ENCODE measurements around the gene SRP68.

Gene SRP68

DNA sequence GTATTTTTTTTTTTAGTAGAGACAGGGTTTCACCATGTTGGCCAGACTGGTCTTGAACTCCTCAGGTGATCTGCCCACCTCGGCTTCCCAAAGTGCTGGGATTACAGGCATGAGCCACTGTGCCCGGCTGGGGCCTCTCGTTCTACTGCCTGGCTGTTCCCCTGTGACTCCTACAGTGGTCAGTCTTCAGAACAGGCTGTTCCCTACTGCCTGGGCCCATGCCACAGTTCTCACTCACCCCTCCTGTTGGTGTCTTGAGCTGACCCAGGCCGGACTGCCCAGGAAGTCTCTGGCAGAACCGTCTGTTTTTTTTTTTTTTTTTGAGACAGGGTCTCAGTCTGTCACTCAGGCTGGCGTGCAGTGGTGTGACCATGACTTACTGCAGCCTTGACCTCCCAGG, 68.4 kb downstream of the SRP68 start:
- Histone ChIP-seq H3K27ac (ENCODE audit: poor library complexity, severe bottlenecking) (no peak overlapping the region), H3K27me3 (ENCODE audit: insufficient read depth, poor library complexity, severe bottlenecking) (no peaks in the 10 kb centered on the region), H3K9me3 (ENCODE audit: severe bottlenecking) (no peaks in the 10 kb centered on the region), H3K36me3 (ENCODE audit: low read depth) (peaks cover 8% of the 10 kb centered on the region; the same call in 1 of the 2 replicates), H3K4me1 (ENCODE audit: insufficient read depth, poor library complexity, severe bottlenecking) (no peaks in the 10 kb centered on the region), H3K4me3 (ENCODE audit: severe bottlenecking) (no peak overlapping the region)
- no peak for ATAC-seq (ENCODE audit: low read depth)
- DNase-seq (ENCODE audit: low spot score), result no peak
- TF ChIP-seq, protein P1, sequence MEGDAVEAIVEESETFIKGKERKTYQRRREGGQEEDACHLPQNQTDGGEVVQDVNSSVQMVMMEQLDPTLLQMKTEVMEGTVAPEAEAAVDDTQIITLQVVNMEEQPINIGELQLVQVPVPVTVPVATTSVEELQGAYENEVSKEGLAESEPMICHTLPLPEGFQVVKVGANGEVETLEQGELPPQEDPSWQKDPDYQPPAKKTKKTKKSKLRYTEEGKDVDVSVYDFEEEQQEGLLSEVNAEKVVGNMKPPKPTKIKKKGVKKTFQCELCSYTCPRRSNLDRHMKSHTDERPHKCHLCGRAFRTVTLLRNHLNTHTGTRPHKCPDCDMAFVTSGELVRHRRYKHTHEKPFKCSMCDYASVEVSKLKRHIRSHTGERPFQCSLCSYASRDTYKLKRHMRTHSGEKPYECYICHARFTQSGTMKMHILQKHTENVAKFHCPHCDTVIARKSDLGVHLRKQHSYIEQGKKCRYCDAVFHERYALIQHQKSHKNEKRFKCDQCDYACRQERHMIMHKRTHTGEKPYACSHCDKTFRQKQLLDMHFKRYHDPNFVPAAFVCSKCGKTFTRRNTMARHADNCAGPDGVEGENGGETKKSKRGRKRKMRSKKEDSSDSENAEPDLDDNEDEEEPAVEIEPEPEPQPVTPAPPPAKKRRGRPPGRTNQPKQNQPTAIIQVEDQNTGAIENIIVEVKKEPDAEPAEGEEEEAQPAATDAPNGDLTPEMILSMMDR (IDR thresholded peaks at IDR 0.05; ENCODE audit: poor library complexity, severe bottlenecking), result no peak

DNA sequence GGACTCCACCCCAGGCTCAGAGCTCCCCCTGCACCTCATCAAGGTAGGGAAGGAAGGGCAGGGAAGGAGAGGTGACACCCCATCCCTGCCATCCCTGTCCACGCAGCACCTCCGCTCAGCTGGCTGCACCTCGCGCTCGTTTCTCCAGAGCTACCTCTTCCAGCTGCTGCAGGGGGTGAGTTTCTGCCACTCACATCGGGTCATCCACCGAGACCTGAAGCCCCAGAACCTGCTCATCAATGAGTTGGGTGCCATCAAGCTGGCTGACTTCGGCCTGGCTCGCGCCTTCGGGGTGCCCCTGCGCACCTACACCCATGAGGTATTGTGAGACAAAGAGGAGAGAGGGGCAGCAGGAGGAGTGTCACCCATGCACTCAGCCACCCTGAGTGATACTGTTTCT, 70.2 kb downstream of the SRP68 start:
- Histone ChIP-seq H3K9me3 (ENCODE audit: severe bottlenecking) (no peaks in the 10 kb centered on the region), H3K36me3 (ENCODE audit: low read depth) (peaks cover 8% of the 10 kb centered on the region; the same call in 1 of the 2 replicates), H3K4me1 (ENCODE audit: insufficient read depth, poor library complexity, severe bottlenecking) (peaks cover 3% of the 10 kb centered on the region), H3K27ac (ENCODE audit: poor library complexity, severe bottlenecking) (no peak overlapping the region), H3K27me3 (ENCODE audit: insufficient read depth, poor library complexity, severe bottlenecking) (no peaks in the 10 kb centered on the region), H3K4me3 (ENCODE audit: severe bottlenecking) (no peak overlapping the region)
- no peak for ATAC-seq (ENCODE audit: low read depth)
- DNase-seq (ENCODE audit: low spot score), result no peak
- TF ChIP-seq, protein P1 (IDR thresholded peaks at IDR 0.05; ENCODE audit: poor library complexity, severe bottlenecking), result no peak

DNA sequence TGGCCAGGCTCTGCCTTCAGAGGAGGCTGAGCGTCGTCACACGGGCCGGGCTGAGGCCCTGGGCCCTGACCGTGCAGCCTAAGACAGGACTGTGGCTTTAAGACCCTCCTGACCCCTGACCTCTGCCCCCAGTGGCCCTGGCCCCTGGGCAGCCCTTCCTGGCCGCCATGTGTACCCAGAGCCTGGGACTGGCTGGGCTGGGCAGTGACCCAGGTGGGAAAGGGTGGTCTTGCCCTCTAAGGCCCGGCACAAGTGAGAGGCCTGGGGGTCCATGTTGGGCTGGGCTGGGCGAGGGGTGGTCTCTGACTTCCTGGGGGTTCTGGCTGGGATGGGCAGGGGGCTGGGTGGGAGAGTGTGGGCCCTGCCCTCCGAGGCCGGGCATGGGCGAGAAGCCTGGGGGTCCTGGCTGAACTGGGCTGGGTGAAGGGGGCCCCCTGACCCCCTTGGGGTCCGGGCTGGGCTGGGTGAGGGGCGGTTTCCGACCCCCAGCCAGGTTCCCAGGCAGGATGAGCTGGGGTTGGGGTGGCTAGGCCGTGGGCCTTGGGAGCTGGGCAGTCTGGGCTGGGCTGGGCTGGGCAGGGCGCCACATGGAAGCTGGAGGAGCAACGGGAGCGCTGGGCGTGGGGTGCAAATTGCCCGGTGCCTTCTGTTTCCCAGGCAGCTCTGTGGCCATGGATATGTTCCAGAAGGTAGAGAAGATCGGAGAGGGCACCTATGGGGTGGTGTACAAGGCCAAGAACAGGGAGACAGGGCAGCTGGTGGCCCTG, 71.4 kb downstream of the SRP68 start, which contains the start of gene CDK3:
TSS of gene CDK3 (plus strand) at position 101 of the 767 bp plus-strand sequence. CDS start at position 672, 571 bp downstream.
- H3K9me3 ChIP-seq (ENCODE audit: severe bottlenecking), result no peaks in the 10 kb centered on the region
- H3K4me1 ChIP-seq (ENCODE audit: insufficient read depth, poor library complexity, severe bottlenecking), result peaks cover 9% of the 10 kb centered on the region
- ATAC-seq (ENCODE audit: low read depth) (no peak), DNase-seq (ENCODE audit: low spot score) (no peak)
- H3K27ac ChIP-seq (ENCODE audit: poor library complexity, severe bottlenecking), result no peak within 1 kb of the TSS
- no peak within 1 kb of the TSS for H3K4me3 ChIP-seq (ENCODE audit: severe bottlenecking)
- H3K36me3 ChIP-seq (ENCODE audit: low read depth), result 0 out of 2 replicates have a peak, but pooled peaks cover 3% of the 10 kb centered on the region
- H3K27me3 ChIP-seq (ENCODE audit: insufficient read depth, poor library complexity, severe bottlenecking), result no peaks in the 10 kb centered on the region
- TF ChIP-seq, protein P1 (IDR thresholded peaks at IDR 0.05; ENCODE audit: poor library complexity, severe bottlenecking), result peak; percentile 29

DNA sequence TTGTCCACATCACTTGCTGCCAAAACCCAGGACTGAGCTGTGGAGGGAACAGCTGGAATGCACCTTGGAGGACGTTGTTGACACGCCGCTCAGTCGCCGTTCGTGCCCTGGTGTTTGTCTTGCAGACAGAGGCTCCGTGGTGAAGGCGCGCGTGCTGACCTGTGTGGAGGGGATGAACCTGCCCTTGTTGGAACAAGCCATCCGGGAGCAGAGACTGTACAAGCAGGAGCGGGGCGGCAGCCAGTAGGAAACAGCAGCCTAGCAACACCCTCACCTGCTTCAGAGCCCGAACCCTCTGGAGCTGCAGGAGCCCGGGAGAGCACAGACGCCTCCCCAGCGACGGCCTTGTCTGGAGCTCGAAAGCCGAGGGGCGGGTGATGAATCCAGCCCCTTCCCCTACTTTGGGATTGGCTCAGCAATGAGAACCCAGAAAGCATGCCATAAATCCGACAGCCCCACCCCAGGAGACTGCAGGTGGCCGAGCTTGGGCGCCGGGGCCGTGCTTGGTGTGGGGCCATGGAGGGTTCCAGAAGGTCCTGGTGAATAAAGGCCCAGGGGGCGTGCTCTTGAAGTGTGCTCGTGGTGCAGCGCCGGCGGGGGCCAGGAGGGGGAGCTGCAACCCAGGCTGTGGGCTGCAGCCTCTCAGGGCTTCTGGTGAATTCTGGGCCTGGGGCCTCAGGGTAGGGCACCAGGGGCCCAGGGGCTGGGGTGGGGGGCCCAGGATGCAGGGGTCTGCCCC, 72.1 kb downstream of the SRP68 start:
- H3K27me3 ChIP-seq (ENCODE audit: insufficient read depth, poor library complexity, severe bottlenecking), result no peaks in the 10 kb centered on the region
- 0 out of 2 replicates have a peak, but pooled peaks cover under 1% of the 10 kb centered on the region for H3K36me3 ChIP-seq (ENCODE audit: low read depth)
- no peak overlapping the region for H3K27ac ChIP-seq (ENCODE audit: poor library complexity, severe bottlenecking)
- ATAC-seq (ENCODE audit: low read depth), result no peak
- H3K9me3 ChIP-seq (ENCODE audit: severe bottlenecking), result no peaks in the 10 kb centered on the region
- H3K4me3 ChIP-seq (ENCODE audit: severe bottlenecking), result no peak overlapping the region
- DNase-seq (ENCODE audit: low spot score), result no peak
- peaks cover 9% of the 10 kb centered on the region for H3K4me1 ChIP-seq (ENCODE audit: insufficient read depth, poor library complexity, severe bottlenecking)
- TF ChIP-seq, protein P1 (IDR thresholded peaks at IDR 0.05; ENCODE audit: poor library complexity, severe bottlenecking), result peak; percentile 61

All from RWPE2 (cell line).